Sigmoid colon (tissue), 7 donors: ENCODE data around the gene TSC2. TPM values are rescaled to one million over a fixed set of nuclear protein-coding genes. Genes with fewer than 3 reads are reported as not detected.

Experiments
- DNase-seq: peaks from one replicate; pipeline ENCODE4 v3.0.0-alpha.2; 2019
- H3K27ac ChIP-seq, 4 donors: fragments of 200-600 bp; sonication (generic); one replicate each; pipeline ENCODE4 v1.5.1; 2016 to 2019; ENCODE audit warnings: mild to moderate bottlenecking in 1 of 4
- H3K27me3 ChIP-seq, 3 donors: fragments of 200-600 bp; sonication (generic); one replicate each; pipeline ENCODE4 v1.5.1; 2019; ENCODE audit warnings: mild to moderate bottlenecking in 1 of 3
- H3K36me3 ChIP-seq, 4 donors: fragments of 200-600 bp; sonication (generic); one replicate each; pipeline ENCODE4 v1.5.1; 2016 to 2019
- H3K4me1 ChIP-seq, 4 donors: fragments of 200-600 bp; sonication (generic); one replicate each; pipeline ENCODE4 v1.5.1; 2017 to 2019
- H3K4me3 ChIP-seq, 4 donors: fragments of 200-600 bp; sonication (generic); one replicate each; pipeline ENCODE4 v1.5.1; 2017 to 2019; ENCODE audit warnings: mild to moderate bottlenecking in 2 of 4, moderate library complexity in 1 of 4
- H3K9me3 ChIP-seq, 4 donors: fragments of 200-600 bp in 3 of 4; sonication (generic) in 3 of 4; one replicate each; pipeline versions ENCODE4 v1.5.1 to v1.6.1; 2013 to 2019
- CTCF ChIP-seq, 4 experiments: fragments of 450-650 bp in 3 of 4; fragments of 200-600 bp in 1 of 4; IDR thresholded peaks; one replicate each; pipeline ENCODE4 v1.5.1; 2016 to 2019; ENCODE audit warnings: antibody characterized with exemption in 4 of 4, mild to moderate bottlenecking in 3 of 4, moderate library complexity in 2 of 4
- EP300 ChIP-seq, 4 donors: sonication (generic); formaldehyde crosslinking; IDR thresholded peaks; one replicate each; pipeline ENCODE4 v1.6.1; 2017; ENCODE audit warnings: antibody characterized with exemption in 4 of 4
- POLR2A ChIP-seq, 2 donors: fragments of 450-650 bp; IDR thresholded peaks; one replicate each; pipeline ENCODE4 v1.6.1; 2016; ENCODE audit warnings: antibody characterized with exemption in 2 of 2, mild to moderate bottlenecking in 2 of 2, moderate library complexity in 2 of 2
- POLR2AphosphoS5 ChIP-seq, 4 donors: sonication (generic); formaldehyde crosslinking; IDR thresholded peaks; one replicate each; pipeline ENCODE4 v1.6.1; 2017; ENCODE audit warnings: antibody characterized with exemption in 4 of 4
- WGBS, 2 donors: extraction: QIAGEN DNeasy Blood & Tissue Kit; methylation state at CpG; one replicate each; pipeline ENCODE4 v1.1.7; 2013; 5-methylcytosine and 5-hydroxymethylcytosine counted together
- intact Hi-C: fragments of 100-400 bp; cut with DNase I; formaldehyde crosslinking; loops from one replicate; pipeline ENCODE4 v1.15.1; 2023
- polyA plus RNA-seq, 3 donors: library from polyadenylated mRNA; stranded (reverse); fragments of 200-250 nt; gene quantifications; one replicate each; pipeline ENCODE4 v1.2.3, GENCODE V29; 2013
- total RNA-seq, 4 donors: library from RNA; depleted of rRNA; stranded (reverse); fragments of >200 nt; gene quantifications; one replicate each; pipeline ENCODE4 v1.1.0, GENCODE V29; 2016
- donor health status: healthy with polysubstance abuse.
- donor health status: Bipolar disorder and iron deficiency.
- donor health status: healthy.

TSC2 gene
- total and polyA plus RNA-seq, 7 donors = 16.9 to 80.9 (median 34.6) TPM

GRCh38 chr16:2028146-2028545, 19.6 kb upstream of the TSC2 start:
- Histone ChIP-seq H3K27me3 (no peaks in the 10 kb centered on the region), H3K27ac (peak overlapping the region; percentile 11 to 73 (median 69)), H3K4me3 (peak overlapping the region in 3 of 4 donors; percentile 67 to 75 (median 68)), H3K4me1 (peaks cover 0 to 52% (median 41%) of the 10 kb centered on the region in 4 donors), H3K36me3 (peaks cover 0 to 8% (median 0%) of the 10 kb centered on the region in 4 donors), H3K9me3 (no peaks in the 10 kb centered on the region)
- WGBS, 2 donors = 63 to 76% methylated on average over 3 of the region's 3 CpGs
- DNase-seq = no peak
- TF ChIP-seq POLR2A (IDR thresholded peaks at IDR 0.05) = no peak
- TF ChIP-seq EP300 (IDR thresholded peaks at IDR 0.05) = no peak
- no peak for TF ChIP-seq POLR2AphosphoS5 (IDR thresholded peaks at IDR 0.05)
- TF ChIP-seq CTCF (IDR thresholded peaks at IDR 0.05) = no peak
- intact Hi-C loops = no loop called here

DNA sequence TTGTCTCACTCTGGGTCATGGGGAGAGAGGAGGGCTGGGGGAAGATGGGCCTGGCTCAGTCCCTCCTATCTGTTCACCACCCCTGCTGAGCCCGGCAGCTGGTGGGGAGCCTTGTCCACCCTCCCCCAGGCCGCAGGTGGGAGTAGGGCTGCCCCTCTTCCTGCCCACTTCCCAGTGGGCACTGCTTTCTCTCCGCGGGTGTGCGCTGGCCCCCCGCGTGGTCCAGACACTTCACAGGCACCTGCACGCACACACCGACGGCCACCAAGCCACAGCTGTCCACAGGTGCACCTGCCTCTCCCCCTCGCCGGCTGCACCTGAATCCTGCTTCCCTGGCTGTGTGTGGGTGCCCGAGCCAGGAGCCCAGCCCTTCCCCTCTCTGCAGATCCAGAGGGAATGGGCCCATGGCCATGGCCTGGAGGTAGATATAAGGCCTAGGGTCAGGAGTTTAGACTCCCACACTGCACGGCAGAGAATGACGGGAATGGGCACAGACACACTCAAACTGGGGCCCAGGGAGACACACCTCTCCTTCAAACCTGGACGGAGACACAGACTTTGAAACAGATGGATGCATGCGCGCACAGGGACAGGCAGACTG, 19.1 kb upstream of the TSC2 start:
- no peaks in the 10 kb centered on the region for H3K27me3 ChIP-seq
- TF ChIP-seq POLR2AphosphoS5 (IDR thresholded peaks at IDR 0.05) (no peak), CTCF (IDR thresholded peaks at IDR 0.05) (no peak), EP300 (IDR thresholded peaks at IDR 0.05) (no peak), POLR2A (IDR thresholded peaks at IDR 0.05) (no peak)
- 86% methylated on average over 18 of the region's 18 CpGs for WGBS, 2 donors
- H3K9me3 ChIP-seq = no peaks in the 10 kb centered on the region
- DNase-seq = no peak
- H3K36me3 ChIP-seq = peaks cover 0 to 8% (median 0%) of the 10 kb centered on the region in 4 donors
- intact Hi-C loops = no loop called here
- H3K4me3 ChIP-seq = peak overlapping the region in 2 of 4 donors; percentile 68 to 75
- H3K4me1 ChIP-seq = peaks cover 0 to 52% (median 42%) of the 10 kb centered on the region in 4 donors
- H3K27ac ChIP-seq = peak overlapping the region in 3 of 4 donors; percentile 11 to 73 (median 66)

DNA sequence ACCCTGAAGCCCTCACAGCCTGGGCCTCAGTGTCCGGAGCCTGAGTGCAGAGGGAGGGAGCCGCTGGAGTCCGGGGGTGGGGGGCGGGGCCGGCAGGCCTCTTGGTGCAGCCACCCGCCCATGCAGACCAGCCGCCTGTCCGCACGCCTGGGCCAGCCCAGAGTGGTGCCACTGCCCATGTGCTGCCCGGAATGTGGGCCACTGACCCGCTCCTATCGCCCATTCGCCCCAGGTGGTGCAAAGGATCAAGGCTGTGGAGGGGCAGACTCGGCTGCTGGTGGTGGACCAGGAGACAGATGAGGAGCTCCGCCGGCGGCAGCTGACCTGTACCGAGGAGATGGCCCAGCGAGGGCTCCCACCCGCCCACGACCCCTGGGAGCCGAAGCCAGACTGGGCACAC, 18.4 kb upstream of the TSC2 start:
- intact Hi-C loops = no loop called here
- H3K27me3 ChIP-seq = no peaks in the 10 kb centered on the region
- no peak for DNase-seq
- peaks cover 0 to 53% (median 43%) of the 10 kb centered on the region in 4 donors for H3K4me1 ChIP-seq
- peaks cover 0 to 8% (median 0%) of the 10 kb centered on the region in 4 donors for H3K36me3 ChIP-seq
- 85% methylated on average over 22 of the region's 22 CpGs for WGBS, 2 donors
- no peaks in the 10 kb centered on the region for H3K9me3 ChIP-seq
- TF ChIP-seq POLR2A (IDR thresholded peaks at IDR 0.05) = no peak
- no peak for TF ChIP-seq CTCF (IDR thresholded peaks at IDR 0.05)
- TF ChIP-seq EP300 (IDR thresholded peaks at IDR 0.05) = no peak
- no peak for TF ChIP-seq POLR2AphosphoS5 (IDR thresholded peaks at IDR 0.05)
- H3K27ac ChIP-seq = peak overlapping the region in 1 of 4 donors; percentile 46
- peak overlapping the region in 1 of 4 donors; percentile 10 for H3K4me3 ChIP-seq

DNA sequence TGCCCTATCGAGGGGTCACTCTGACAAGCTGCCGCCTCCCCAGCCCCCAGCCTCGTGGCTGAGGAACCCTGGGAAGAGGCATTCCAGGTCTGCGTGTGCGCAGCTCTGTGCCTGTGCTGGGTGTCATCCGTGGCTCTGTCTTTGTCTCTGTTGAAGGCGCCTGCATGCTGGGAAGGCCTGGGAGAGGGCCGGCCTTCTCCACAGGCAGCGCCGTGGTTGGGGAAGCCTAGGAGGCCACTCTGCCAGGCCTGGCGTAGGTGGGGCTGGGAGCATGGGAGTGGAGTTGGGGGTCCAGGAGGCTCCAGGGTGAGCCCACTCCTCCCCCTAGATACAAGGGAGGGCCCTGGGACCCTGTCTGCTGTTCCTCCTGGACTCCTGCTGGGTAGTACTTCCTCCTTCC, 17.7 kb upstream of the TSC2 start:
- 91% methylated on average over 11 of the region's 11 CpGs for WGBS, 2 donors
- intact Hi-C loops = no loop called here
- peak overlapping the region in 1 of 4 donors; percentile 4 for H3K4me3 ChIP-seq
- peaks cover 0 to 8% (median 0%) of the 10 kb centered on the region in 4 donors for H3K36me3 ChIP-seq
- H3K9me3 ChIP-seq = no peaks in the 10 kb centered on the region
- peak overlapping the region; percentile 12 to 94 (median 35) for H3K27ac ChIP-seq
- H3K27me3 ChIP-seq = no peaks in the 10 kb centered on the region
- no peak for DNase-seq
- H3K4me1 ChIP-seq = peaks cover 0 to 58% (median 49%) of the 10 kb centered on the region in 4 donors
- TF ChIP-seq CTCF (IDR thresholded peaks at IDR 0.05) (no peak), POLR2AphosphoS5 (IDR thresholded peaks at IDR 0.05) (no peak), POLR2A (IDR thresholded peaks at IDR 0.05) (no peak), EP300 (IDR thresholded peaks at IDR 0.05) (no peak)
